Right lobe of liver (tissue), 6 donors: ENCODE measurements around the gene SP6. TPM values are rescaled to one million over a fixed set of nuclear protein-coding genes. Genes with fewer than 3 reads are reported as not detected.

ENCODE experiments used
- ATAC-seq, 4 donors: fragments of 200-7000 bp; cut with Tn5 transposase; one replicate each; pipeline ENCODE4 v1.9.1; 2020; ENCODE audit warnings: mild to moderate bottlenecking in 4 of 4, moderate library complexity in 4 of 4
- DNase-seq, 3 donors: peaks; one replicate each; pipeline ENCODE4 v3.0.0-alpha.2; 2020
- H3K27ac ChIP-seq, 3 donors: fragments of 200-600 bp; one replicate each; pipeline ENCODE4 v1.8.0; 2022
- H3K27me3 ChIP-seq, 2 donors: fragments of 200-600 bp; one replicate each; pipeline ENCODE4 v1.8.0; 2022
- H3K36me3 ChIP-seq, 4 donors: fragments of 200-600 bp; sonication (generic) in 1 of 4; one replicate each; pipeline versions ENCODE4 v1.5.1 to v1.8.0; 2017 to 2022; ENCODE audit warnings: control low read depth in 1 of 4
- H3K4me1 ChIP-seq, 4 donors: fragments of 200-600 bp; sonication (generic) in 1 of 4; one replicate each; pipeline versions ENCODE4 v1.5.1 to v1.8.0; 2017 to 2022; ENCODE audit warnings: control low read depth in 1 of 4
- H3K4me3 ChIP-seq, 3 donors: fragments of 200-600 bp; one replicate each; pipeline ENCODE4 v1.8.0; 2022
- H3K9me3 ChIP-seq, 4 donors: fragments of 200-600 bp; sonication (generic) in 1 of 4; one replicate each; pipeline versions ENCODE4 v1.5.1 to v1.8.0; 2017 to 2022; ENCODE audit warnings: control low read depth in 1 of 4
- POLR2A ChIP-seq: fragments of 450-650 bp; IDR thresholded peaks from one replicate; pipeline ENCODE4 v1.6.1; 2017; ENCODE audit warnings: antibody characterized with exemption, mild to moderate bottlenecking
- WGBS: methylation state at CpG from one replicate; pipeline ENCODE4 v1.1.6; 2018; ENCODE audit warnings: low coverage, low lambda C conversion rate; ENCODE audit not compliant: insufficient coverage; ENCODE audit errors: missing lambda C conversion rate; 5-methylcytosine and 5-hydroxymethylcytosine counted together
- intact Hi-C, 2 donors: fragments of 100-400 bp; cut with DNase I; formaldehyde crosslinking; loops; one replicate each; pipeline versions ENCODE4 v1.11.2 to v1.14.1; 2022
- total RNA-seq, 6 experiments: library from RNA; depleted of rRNA in 2 of 6; stranded (reverse); fragments of >200 nt in 2 of 6; fragmentation: NEBNext Ultra II Directional in 3 of 6; extraction: Animal tissue kit (Norgen Biotek cat#: 25700) in 3 of 6; gene quantifications; one replicate each; pipeline versions ENCODE4 v1.1.0 to v1.2.4, GENCODE V29; 2016 to 2023
- TF ChIP-seq, protein P1 (sequence below), 4 donors: fragments of 200-600 bp in 3 of 4; fragments of 450-650 bp in 1 of 4; IDR thresholded peaks; one replicate each; pipeline versions ENCODE4 v1.5.1 to v1.8.0; 2016 to 2022; ENCODE audit warnings: antibody characterized with exemption in 4 of 4, mild to moderate bottlenecking in 2 of 4
- donor health status: DM: no; HTN: yes; CAD: no.
- donor health status: DM: no; HTN: no; CAD: no.
- donor health status: DM: no; HTN: no; CAD: no.
- donor health status: DM: no; HTN: yes; CAD: no.
- donor health status: DM: no; HTN: yes; CAD: no.

Gene SP6
- total RNA-seq, 6 experiments from 2014 or later: 0.09 to 0.12 (median 0.11) TPM; not detected in 3

DNA sequence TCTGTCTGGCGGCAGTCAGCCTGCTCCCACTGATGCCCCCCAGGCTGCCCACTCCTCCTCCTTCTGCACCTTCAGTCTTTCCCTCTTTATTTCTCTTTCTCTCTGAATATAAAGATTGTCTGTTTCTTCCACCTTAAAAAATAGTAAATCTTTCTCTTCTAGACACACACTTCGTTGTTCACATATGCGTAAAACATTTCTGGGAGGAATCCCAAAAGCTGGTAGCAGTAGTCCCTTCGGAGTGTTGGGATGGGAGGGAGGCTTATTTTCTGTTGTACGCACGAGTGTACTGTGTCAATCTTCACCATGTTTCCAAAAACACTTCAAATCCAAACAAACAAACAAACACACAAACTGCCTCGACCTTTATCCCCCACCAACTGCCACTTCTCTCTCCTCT lies 39.3 kb downstream of the SP6 start:
- no peaks in the 10 kb centered on the region for H3K36me3 ChIP-seq
- no peak overlapping the region for H3K27ac ChIP-seq

DNA sequence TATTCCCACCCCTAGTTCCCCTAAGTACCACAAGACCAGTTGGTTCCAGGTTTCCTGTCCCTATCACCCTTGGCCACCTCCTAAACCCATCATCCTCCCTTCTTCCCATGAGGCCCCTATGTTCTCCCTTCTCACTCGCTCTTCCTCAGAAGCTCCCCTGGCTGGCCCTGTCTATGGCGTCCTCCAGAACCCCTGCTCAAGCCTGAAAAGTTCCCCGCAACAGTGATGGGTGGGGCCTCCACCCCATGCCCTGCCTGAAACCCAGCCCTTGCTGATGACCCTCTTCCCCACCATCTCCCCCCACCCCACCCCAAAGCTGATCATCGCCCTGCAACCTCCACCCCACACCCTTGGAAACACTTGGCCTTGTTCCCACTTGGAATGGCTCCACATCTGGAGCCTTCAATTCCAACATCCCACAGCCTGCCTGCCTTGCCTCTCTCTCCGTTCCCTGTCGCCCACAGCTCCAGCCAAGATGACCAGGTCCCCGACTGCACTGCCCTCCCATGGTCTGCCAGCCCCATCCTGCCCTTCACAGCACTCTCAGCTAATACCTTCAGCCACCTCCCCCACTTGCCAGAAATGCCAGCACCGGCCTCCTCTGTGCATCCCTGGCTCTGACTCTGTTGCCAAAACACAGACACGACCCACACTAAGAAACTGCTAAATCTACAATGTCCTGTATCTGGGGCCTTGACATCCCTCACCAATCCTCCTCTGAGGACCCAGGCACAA lies 39.9 kb downstream of the SP6 start:
- Histone ChIP-seq H3K36me3 (no peaks in the 10 kb centered on the region), H3K4me1 (no peaks in the 10 kb centered on the region), H3K27me3 (no peaks in the 10 kb centered on the region), H3K9me3 (no peaks in the 10 kb centered on the region), H3K4me3 (no peak overlapping the region), H3K27ac (no peak overlapping the region)
- intact Hi-C loops: no loop called here
- peak in 2 of 3 donors; percentile 42 to 44 for DNase-seq
- no peak for TF ChIP-seq POLR2A
- TF ChIP-seq, protein P1, sequence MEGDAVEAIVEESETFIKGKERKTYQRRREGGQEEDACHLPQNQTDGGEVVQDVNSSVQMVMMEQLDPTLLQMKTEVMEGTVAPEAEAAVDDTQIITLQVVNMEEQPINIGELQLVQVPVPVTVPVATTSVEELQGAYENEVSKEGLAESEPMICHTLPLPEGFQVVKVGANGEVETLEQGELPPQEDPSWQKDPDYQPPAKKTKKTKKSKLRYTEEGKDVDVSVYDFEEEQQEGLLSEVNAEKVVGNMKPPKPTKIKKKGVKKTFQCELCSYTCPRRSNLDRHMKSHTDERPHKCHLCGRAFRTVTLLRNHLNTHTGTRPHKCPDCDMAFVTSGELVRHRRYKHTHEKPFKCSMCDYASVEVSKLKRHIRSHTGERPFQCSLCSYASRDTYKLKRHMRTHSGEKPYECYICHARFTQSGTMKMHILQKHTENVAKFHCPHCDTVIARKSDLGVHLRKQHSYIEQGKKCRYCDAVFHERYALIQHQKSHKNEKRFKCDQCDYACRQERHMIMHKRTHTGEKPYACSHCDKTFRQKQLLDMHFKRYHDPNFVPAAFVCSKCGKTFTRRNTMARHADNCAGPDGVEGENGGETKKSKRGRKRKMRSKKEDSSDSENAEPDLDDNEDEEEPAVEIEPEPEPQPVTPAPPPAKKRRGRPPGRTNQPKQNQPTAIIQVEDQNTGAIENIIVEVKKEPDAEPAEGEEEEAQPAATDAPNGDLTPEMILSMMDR (IDR thresholded peaks at IDR 0.05): no peak
- no peak for ATAC-seq
- 67% methylated on average over 9 of the region's 9 CpGs for WGBS

More for the DNA sequence above, 39.3 kb downstream of the SP6 start:
- DNase-seq: no peak
- 67% methylated on average over 7 of the region's 7 CpGs for WGBS
- Histone ChIP-seq H3K9me3 (no peaks in the 10 kb centered on the region), H3K4me3 (no peak overlapping the region), H3K4me1 (no peaks in the 10 kb centered on the region), H3K27me3 (no peaks in the 10 kb centered on the region)
- intact Hi-C loops: no loop called here
- no peak for ATAC-seq
- no peak for TF ChIP-seq POLR2A
- TF ChIP-seq, protein P1 (IDR thresholded peaks at IDR 0.05): no peak

DNA sequence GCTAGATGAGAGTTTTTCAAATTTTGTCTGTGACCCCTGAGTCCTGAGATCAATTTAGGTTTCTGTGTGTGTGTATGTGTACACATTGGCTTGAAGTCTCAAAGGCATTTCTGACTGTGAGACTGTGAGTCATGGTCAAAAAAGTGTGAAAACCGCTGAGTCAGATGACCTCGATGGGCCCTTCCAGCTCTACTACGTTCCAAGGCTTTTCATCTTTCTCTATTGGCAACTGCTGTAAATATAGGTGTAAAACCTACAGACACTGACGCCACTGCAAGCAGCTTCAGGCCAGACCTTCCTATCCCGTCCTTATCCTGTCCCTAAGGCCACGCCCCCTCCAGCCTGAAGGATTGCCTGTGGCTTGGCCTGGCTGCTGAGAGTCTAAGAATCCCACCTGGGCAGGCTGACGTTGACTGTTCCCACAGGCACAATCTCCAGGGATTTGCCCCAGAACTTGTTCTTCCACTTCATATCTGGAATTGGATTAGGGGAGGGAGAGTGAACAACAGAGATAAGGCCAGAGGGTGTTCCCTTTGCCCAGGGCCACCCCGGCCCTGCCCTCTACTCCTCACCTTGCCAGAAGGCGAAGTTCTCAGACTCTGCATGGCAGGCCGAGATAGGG lies 40.7 kb downstream of the SP6 start:
- WGBS: 57% methylated on average over 8 of the region's 10 CpGs
- no peaks in the 10 kb centered on the region for H3K4me1 ChIP-seq
- no peaks in the 10 kb centered on the region for H3K9me3 ChIP-seq
- ATAC-seq (peak in 1 of 4 donors; percentile 69), DNase-seq (peak in 1 of 3 donors; percentile 30)
- H3K27ac ChIP-seq: no peak overlapping the region
- H3K36me3 ChIP-seq: no peaks in the 10 kb centered on the region
- no peak overlapping the region for H3K4me3 ChIP-seq
- TF ChIP-seq, protein P1 (IDR thresholded peaks at IDR 0.05): no peak
- TF ChIP-seq POLR2A: no peak
- intact Hi-C loops: no loop called here
- no peaks in the 10 kb centered on the region for H3K27me3 ChIP-seq

DNA sequence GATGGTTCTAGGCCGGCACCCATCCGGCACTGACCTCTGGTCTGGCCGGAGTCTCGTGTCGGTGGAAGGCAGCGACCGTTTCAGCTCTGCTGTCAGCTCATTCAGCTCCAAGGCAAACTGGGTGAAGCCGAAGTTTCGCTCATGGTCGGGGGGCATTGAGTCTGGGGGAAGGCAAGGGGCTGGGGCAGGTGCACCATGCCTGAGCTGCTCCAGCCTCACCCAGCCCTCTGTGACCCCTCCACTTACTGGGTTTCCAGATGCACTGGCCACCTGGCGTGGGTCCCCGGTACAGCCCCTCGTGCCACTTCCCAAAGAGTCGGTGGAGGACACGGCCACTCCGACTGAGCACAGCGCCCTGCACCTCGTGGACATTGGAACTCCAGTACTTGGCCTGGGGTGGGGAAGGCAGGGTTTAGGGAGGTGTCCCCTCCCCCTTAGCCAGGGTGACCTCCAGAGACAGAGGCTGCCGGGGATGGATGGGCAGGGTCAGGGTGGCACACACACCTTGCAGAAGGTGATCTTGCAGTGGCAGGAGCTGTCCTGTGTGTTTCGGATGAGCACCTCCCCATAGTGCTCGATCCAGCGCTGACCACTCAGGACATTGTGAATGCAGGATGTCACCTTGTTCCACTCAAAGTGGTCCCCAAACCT lies 42.0 kb downstream of the SP6 start:
- DNase-seq (peak in 1 of 3 donors; percentile 47), ATAC-seq (no peak)
- TF ChIP-seq, protein P1 (IDR thresholded peaks at IDR 0.05): no peak
- no peak for TF ChIP-seq POLR2A
- intact Hi-C loops: loop anchor here in 1 of 2 donors (10.0 kb wide), 1 partner anchor 104 kb away; no protein-coding TSS in a partner anchor
- Histone ChIP-seq H3K4me3 (no peak overlapping the region), H3K36me3 (no peaks in the 10 kb centered on the region), H3K27me3 (no peaks in the 10 kb centered on the region), H3K4me1 (no peaks in the 10 kb centered on the region), H3K27ac (no peak overlapping the region), H3K9me3 (no peaks in the 10 kb centered on the region)
- no CpG with 5 or more reads among the region's 22 CpGs for WGBS
